IMR-90 (cell line): ENCODE measurements around the gene TP53BP2. TPM values are rescaled to one million over a fixed set of nuclear protein-coding genes. Genes with fewer than 3 reads are reported as not detected.

Experiments used
- ATAC-seq: fragments of 200-7000 bp; cut with Tn5 transposase; 2 replicates; pipeline ENCODE4 v1.9.1; 2020; ENCODE audit warnings: low read depth, mild to moderate bottlenecking, moderate library complexity
- BruUV-seq: library from RNA; stranded (reverse); fragments of 400-500 nt; replicated peaks from 2 replicates; lab custom pipeline; 2021; lab: Mats Ljungman, UMichigan
- CTCF ChIA-PET: fragments of 300-600 bp; formaldehyde crosslinking; extraction: SDS; loops from one replicate; lab custom pipeline; 2021; ENCODE audit warnings: antibody characterized with exemption; lab: Yijun Ruan, JAX
- POLR2A ChIA-PET: fragments of 300-600 bp; sonication (Branson Sonifier 250); formaldehyde crosslinking; loops from one replicate; lab custom pipeline; 2022; ENCODE audit warnings: antibody characterized with exemption; ENCODE audit not compliant: unreplicated experiment; lab: Charles Lee
- DNase-seq: peaks from one replicate; pipeline ENCODE4 v3.0.0; 2013
- H2AFZ ChIP-seq: replicated peaks from 2 replicates; pipeline ENCODE3; 2013; ENCODE audit warnings: low read length, mild to moderate bottlenecking; ENCODE audit not compliant: poor library complexity
- H2AK5ac ChIP-seq: 2 replicates; pipeline ENCODE4 v1.6.1; 2013; ENCODE audit warnings: low read depth, low read length, inconsistent platforms
- H2AK9ac ChIP-seq: replicated peaks from 2 replicates; pipeline ENCODE3; 2013; ENCODE audit warnings: mild to moderate bottlenecking, low read depth, low read length, moderate library complexity; ENCODE audit not compliant: poor library complexity
- H2BK120ac ChIP-seq: 2 replicates; pipeline ENCODE4 v1.6.1; 2013; ENCODE audit warnings: low read depth, low read length, inconsistent platforms
- H2BK15ac ChIP-seq: 3 replicates; pipeline ENCODE4 v1.6.1; 2013; ENCODE audit warnings: low read depth, low read length, inconsistent platforms
- H2BK20ac ChIP-seq: 2 replicates; pipeline ENCODE4 v1.6.1; 2013; ENCODE audit warnings: low read depth, mild to moderate bottlenecking, inconsistent platforms, low read length, moderate library complexity
- H2BK5ac ChIP-seq: 2 replicates; pipeline ENCODE4 v1.6.1; 2013; ENCODE audit warnings: mild to moderate bottlenecking, low read depth, low read length, inconsistent platforms; ENCODE audit not compliant: poor library complexity, severe bottlenecking
- H3K14ac ChIP-seq: replicated peaks from 2 replicates; pipeline ENCODE4 v1.6.1; 2013; ENCODE audit warnings: low read depth, low read length, inconsistent platforms
- H3K18ac ChIP-seq: 2 replicates; pipeline ENCODE4 v1.6.1; 2013; ENCODE audit warnings: low read depth, low read length, control low read depth
- H3K23ac ChIP-seq: 2 replicates; pipeline ENCODE4 v1.6.1; 2013; ENCODE audit warnings: low read depth, low read length, inconsistent platforms
- H3K27ac ChIP-seq: 2 replicates; pipeline ENCODE4 v1.5.1; 2013; ENCODE audit warnings: mild to moderate bottlenecking, control low read depth, low read length; ENCODE audit not compliant: insufficient read depth
- H3K27me3 ChIP-seq: 2 replicates; pipeline ENCODE4 v1.6.1; 2013; ENCODE audit warnings: low read length; ENCODE audit not compliant: control insufficient read depth, insufficient read depth
- H3K36me3 ChIP-seq: 2 replicates; pipeline ENCODE4 v1.6.1; 2013; ENCODE audit warnings: low read length, mixed read lengths; ENCODE audit not compliant: control insufficient read depth, insufficient read depth
- H3K4ac ChIP-seq: 2 replicates; pipeline ENCODE4 v1.6.1; 2013; ENCODE audit warnings: low read depth, low read length, inconsistent platforms
- H3K4me1 ChIP-seq: 2 replicates; pipeline ENCODE4 v1.6.1; 2013; ENCODE audit warnings: low read length, mixed read lengths; ENCODE audit not compliant: control insufficient read depth, insufficient read depth
- H3K4me2 ChIP-seq: 2 replicates; pipeline ENCODE4 v1.6.1; 2013; ENCODE audit warnings: low read depth, mild to moderate bottlenecking, control low read depth, low read length, moderate library complexity
- H3K4me3 ChIP-seq: 2 replicates; pipeline ENCODE4 v1.5.1; 2013; ENCODE audit warnings: low read depth, mild to moderate bottlenecking, control low read depth, low read length, moderate library complexity; ENCODE audit not compliant: insufficient read depth
- H3K56ac ChIP-seq: 2 replicates; pipeline ENCODE4 v1.6.1; 2013; ENCODE audit warnings: low read length, inconsistent platforms; ENCODE audit not compliant: insufficient read depth; ENCODE audit errors: extremely low read depth
- H3K79me1 ChIP-seq, 2 experiments: 2 replicates each; pipeline ENCODE4 v1.6.1; 2013; ENCODE audit warnings: low read length in 2 of 2, inconsistent platforms in 1 of 2, low read depth in 1 of 2
- H3K9ac ChIP-seq: 2 replicates; pipeline ENCODE4 v1.6.1; 2013; ENCODE audit warnings: low read depth, low read length, control low read depth
- H3K9me1 ChIP-seq: 2 replicates; pipeline ENCODE4 v1.6.1; 2013; ENCODE audit warnings: low read length, inconsistent platforms; ENCODE audit not compliant: insufficient read depth
- H3K9me3 ChIP-seq: 2 replicates; pipeline ENCODE4 v1.6.1; 2013; ENCODE audit warnings: low read length; ENCODE audit not compliant: control insufficient read depth, insufficient read depth
- H4K20me1 ChIP-seq: 2 replicates; pipeline ENCODE4 v1.6.1; 2013; ENCODE audit warnings: low read length, inconsistent platforms; ENCODE audit not compliant: insufficient read depth
- H4K5ac ChIP-seq: 2 replicates; pipeline ENCODE4 v1.6.1; 2013; ENCODE audit warnings: mild to moderate bottlenecking, low read depth, low read length, control low read depth
- H4K8ac ChIP-seq, 2 experiments: 2 replicates each; pipeline ENCODE4 v1.6.1; 2013; ENCODE audit warnings: low read depth in 2 of 2, low read length in 2 of 2, control low read depth in 1 of 2, inconsistent platforms in 1 of 2
- H4K91ac ChIP-seq: 2 replicates; pipeline ENCODE4 v1.6.1; 2013; ENCODE audit warnings: low read depth, low read length, inconsistent platforms; ENCODE audit not compliant: insufficient read depth
- BHLHE40 ChIP-seq: fragments of 150-350 bp; IDR thresholded peaks from 2 replicates; pipeline ENCODE4 v1.6.1; 2016; ENCODE audit warnings: mild to moderate bottlenecking, low read depth, low read length
- CHD1 ChIP-seq: IDR thresholded peaks from 2 replicates; pipeline ENCODE4 v1.6.1; 2012; ENCODE audit warnings: low read depth, low read length, improper control_type of control experiment
- FOS ChIP-seq: fragments of 150-350 bp; IDR thresholded peaks from 2 replicates; pipeline ENCODE4 v1.6.1; 2016; ENCODE audit warnings: low read depth, low read length
- MAFK ChIP-seq: IDR thresholded peaks from 2 replicates; pipeline ENCODE4 v1.6.1; 2012; ENCODE audit warnings: low read depth, low read length, improper control_type of control experiment
- MXI1 ChIP-seq: IDR thresholded peaks from 2 replicates; pipeline ENCODE4 v1.6.1; 2012; ENCODE audit warnings: low read depth, mild to moderate bottlenecking, low read length, moderate library complexity, borderline replicate concordance
- RAD21 ChIP-seq: IDR thresholded peaks from 2 replicates; pipeline ENCODE4 v1.6.1; 2012; ENCODE audit warnings: low read length, improper control_type of control experiment
- RFX5 ChIP-seq: IDR thresholded peaks from 2 replicates; pipeline ENCODE4 v1.8.0; 2012; ENCODE audit warnings: low read depth, mild to moderate bottlenecking, low read length, moderate library complexity
- WGBS, 2 experiments: methylation state at CpG; one replicate each; pipeline versions ENCODE4 v1.1.5 to v1.1.7; 2013; ENCODE audit warnings: missing lambda C conversion rate in 2 of 2; ENCODE audit not compliant: insufficient read length in 1 of 2; ENCODE audit errors: extremely low coverage in 2 of 2; 5-methylcytosine and 5-hydroxymethylcytosine counted together
- dilution Hi-C: fragments of 300-500 bp; cut with HindIII; formaldehyde crosslinking; loops from one replicate; pipeline ENCODE4 v1.14.3; 2018; ENCODE audit warnings: low sequenced_read_pairs; ENCODE audit not compliant: unreplicated experiment
- in situ Hi-C: fragments of 300-500 bp; cut with MboI; formaldehyde crosslinking; loops from 3 replicates; pipeline ENCODE4 v1.14.3; 2019; ENCODE audit warnings: low sequenced_read_pairs, inconsistent platforms, mixed read lengths
- intact Hi-C: fragments of 100-400 bp; cut with micrococcal nuclease; formaldehyde crosslinking; loops from 2 replicates; pipeline ENCODE4 v1.10.0; 2022
- polyA plus RNA-seq, 3 experiments: library from polyadenylated mRNA; depleted of rRNA; stranded (reverse); fragments of >200 nt; gene quantifications; 2 replicates each; pipeline ENCODE4 v1.2.3, GENCODE V29; 2012; ENCODE audit warnings: low replicate concordance in 1 of 3
- total RNA-seq: library from RNA; depleted of rRNA; stranded (reverse); fragments of >200 nt; gene quantifications from 2 replicates; pipeline ENCODE4 v1.2.3, GENCODE V29; 2012
- TF ChIP-seq, protein P1 (sequence below): fragments of 150-350 bp; IDR thresholded peaks from 2 replicates; pipeline ENCODE4 v1.6.1; 2016; ENCODE audit warnings: low read depth, mild to moderate bottlenecking, low read length, moderate library complexity, borderline replicate concordance

TP53BP2 gene
- total and polyA plus RNA-seq, 2 of the 4 experiments (the other 2 are of a cell fraction): 19.9 to 35.0 TPM

DNA sequence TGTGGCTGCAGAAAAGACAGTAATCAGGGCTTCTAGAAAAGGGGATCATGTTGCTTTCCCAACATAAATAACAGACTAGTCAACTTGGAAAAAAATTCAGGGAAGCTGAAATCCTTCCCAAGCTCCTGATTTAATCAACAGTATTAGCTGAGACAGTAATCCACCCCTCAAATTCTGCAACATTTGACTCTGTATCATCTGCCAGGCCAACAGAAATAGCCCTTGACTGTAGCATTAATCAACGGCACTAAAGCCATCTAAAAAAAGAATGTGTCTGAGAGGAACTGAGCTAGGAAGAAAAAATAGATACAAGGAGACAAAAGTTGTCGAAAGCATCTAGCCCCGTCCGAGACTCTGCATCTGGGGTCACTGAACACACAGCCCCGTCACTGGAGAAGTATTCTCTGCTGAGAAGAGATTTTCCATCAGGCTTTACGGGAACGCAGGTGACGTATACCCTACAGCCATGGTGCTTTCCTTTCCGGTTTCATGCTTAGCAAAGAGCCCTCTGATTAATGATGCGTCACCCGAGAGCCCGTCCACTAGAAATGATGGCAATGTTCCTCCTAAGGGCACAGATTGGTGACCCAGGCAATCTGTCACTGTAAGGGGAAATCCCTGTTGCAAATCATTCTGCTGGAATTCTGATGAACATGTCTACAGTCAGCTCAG, 42.1 kb upstream of the TP53BP2 start (continued):
- TF ChIP-seq BHLHE40 (peak; percentile 31; the same call in 1 of the 2 replicates), FOS (peak; percentile 95), MAFK (peak; percentile 58)

DNA sequence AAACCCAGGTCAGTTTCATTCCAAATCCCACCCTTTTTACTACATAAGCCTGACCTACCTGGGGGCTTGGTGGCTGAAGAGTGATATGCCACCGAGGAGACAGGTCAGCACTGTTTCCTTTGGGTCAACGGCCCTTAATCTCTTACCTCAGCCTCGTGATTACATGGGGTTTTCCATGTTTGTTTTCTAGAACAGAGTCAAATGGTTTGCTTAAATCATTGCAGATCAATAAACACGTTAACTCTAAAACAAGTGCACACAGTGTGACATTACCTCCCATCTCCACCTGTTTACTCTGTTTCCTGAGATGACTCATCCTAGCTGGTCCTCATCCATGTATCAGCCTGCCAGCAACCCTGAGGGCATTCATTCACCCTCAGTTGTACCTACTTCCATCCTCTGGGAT, 40.8 kb upstream of the TP53BP2 start:
- Histone ChIP-seq H4K20me1 (no peaks in the 10 kb centered on the region), H4K5ac (no peak overlapping the region), H3K9me1 (peaks cover 9% of the 10 kb centered on the region; the same call in 1 of the 2 replicates), H4K91ac (no peak overlapping the region), H3K4ac (peak overlapping the region; percentile 23; the same call in 1 of the 2 replicates), H2AFZ (no peak overlapping the region), H3K56ac (no peak overlapping the region), H2BK20ac (peak overlapping the region; percentile 52; the same call in 1 of the 2 replicates), H3K36me3 (no peaks in the 10 kb centered on the region), H3K27ac (no peak overlapping the region), H3K79me1 (no peaks in the 10 kb centered on the region), H3K18ac (no peak overlapping the region), H3K9me3 (no peaks in the 10 kb centered on the region), H2AK9ac (no peak overlapping the region), H2AK5ac (peak overlapping the region; percentile 9; the same call in 1 of the 2 replicates), H3K9ac (no peak overlapping the region), H3K4me2 (no peak overlapping the region), H3K27me3 (no peaks in the 10 kb centered on the region), H2BK120ac (no peak overlapping the region), H3K23ac (no peak overlapping the region), H2BK5ac (no peak overlapping the region), H3K14ac (no peak overlapping the region), H4K8ac (no peak overlapping the region), H3K4me1 (peaks cover 4% of the 10 kb centered on the region), H3K4me3 (no peak overlapping the region), H2BK15ac (peak overlapping the region; percentile 81; the same call in 1 of the 3 replicates)
- WGBS, 2 experiments: 100% methylated on average over 1 of the region's 4 CpGs; no CpG with 5 or more reads in 1 of the 2 experiments
- ATAC-seq: no peak
- TF ChIP-seq MXI1 (no peak), RFX5 (no peak), BHLHE40 (no peak), MAFK (no peak), RAD21 (no peak), CHD1 (no peak)
- TF ChIP-seq, protein P1, sequence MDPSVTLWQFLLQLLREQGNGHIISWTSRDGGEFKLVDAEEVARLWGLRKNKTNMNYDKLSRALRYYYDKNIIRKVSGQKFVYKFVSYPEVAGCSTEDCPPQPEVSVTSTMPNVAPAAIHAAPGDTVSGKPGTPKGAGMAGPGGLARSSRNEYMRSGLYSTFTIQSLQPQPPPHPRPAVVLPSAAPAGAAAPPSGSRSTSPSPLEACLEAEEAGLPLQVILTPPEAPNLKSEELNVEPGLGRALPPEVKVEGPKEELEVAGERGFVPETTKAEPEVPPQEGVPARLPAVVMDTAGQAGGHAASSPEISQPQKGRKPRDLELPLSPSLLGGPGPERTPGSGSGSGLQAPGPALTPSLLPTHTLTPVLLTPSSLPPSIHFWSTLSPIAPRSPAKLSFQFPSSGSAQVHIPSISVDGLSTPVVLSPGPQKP: no peak
- no TSS peak for BruUV-seq
- in situ Hi-C loops: no loop called here
- ChIA-PET CTCF (no interaction called here), POLR2A (no interaction called here)
- dilution Hi-C loops: no loop called here
- DNase-seq: no peak
- intact Hi-C loops: loop anchor here (5.0 kb wide), 1 partner anchor 39 kb away; the partner anchor contains the start of gene TP53BP2
